HepG2 (cell line): ENCODE data around the gene ESAM. TPM values are rescaled to one million over a fixed set of nuclear protein-coding genes. Genes with fewer than 3 reads are reported as not detected.

Experiments
- CREM ChIP-seq, 2 experiments: sonication (generic) in 1 of 2; formaldehyde crosslinking in 1 of 2; IDR thresholded peaks; 2 replicates each; pipeline versions ENCODE4 v1.4.0 to v1.6.1; 2016 to 2020; ENCODE audit warnings: antibody characterized with exemption in 1 of 2, mild to moderate bottlenecking in 1 of 2, missing genetic modification reagents in 1 of 2
- ESRRA ChIP-seq: sonication (generic); formaldehyde crosslinking; IDR thresholded peaks from 2 replicates; pipeline ENCODE4 v1.5.1; 2020; ENCODE audit warnings: mild to moderate bottlenecking, low read depth, missing genetic modification reagents
- HNRNPL ChIP-seq: fragments of 200-400 bp; formaldehyde crosslinking; IDR thresholded peaks from 2 replicates; pipeline ENCODE4 v1.6.1; 2017; ENCODE audit warnings: mild to moderate bottlenecking, low read depth, low read length
- HOXD1 ChIP-seq: sonication (generic); formaldehyde crosslinking; IDR thresholded peaks from 2 replicates; pipeline ENCODE4 v1.5.0; 2020; ENCODE audit warnings: missing genetic modification reagents
- KAT8 ChIP-seq: IDR thresholded peaks from 2 replicates; pipeline ENCODE4 v1.6.1; 2016; ENCODE audit warnings: missing genetic modification reagents, missing compliant biosample characterization
- MTA3 ChIP-seq: sonication (generic); formaldehyde crosslinking; IDR thresholded peaks from 2 replicates; pipeline ENCODE4 v1.4.0; 2020; ENCODE audit warnings: missing genetic modification reagents
- PHF21A ChIP-seq: sonication (generic); formaldehyde crosslinking; IDR thresholded peaks from 2 replicates; pipeline ENCODE4 v1.5.0; 2020; ENCODE audit warnings: mild to moderate bottlenecking, missing genetic modification reagents
- PHF8 ChIP-seq: sonication (generic); formaldehyde crosslinking; IDR thresholded peaks from 2 replicates; pipeline ENCODE4 v1.5.0; 2020; ENCODE audit warnings: missing genetic modification reagents
- SETDB1 ChIP-seq: sonication (generic); formaldehyde crosslinking; IDR thresholded peaks from 2 replicates; pipeline ENCODE4 v1.5.1; 2020; ENCODE audit warnings: missing genetic modification reagents, mild to moderate bottlenecking, borderline replicate concordance
- ZEB1 ChIP-seq: IDR thresholded peaks from 2 replicates; pipeline ENCODE4 v1.6.1; 2012; ENCODE audit warnings: mild to moderate bottlenecking, low read depth, inconsistent platforms; ENCODE audit not compliant: insufficient replicate concordance
- ZFP90 ChIP-seq: sonication (generic); formaldehyde crosslinking; IDR thresholded peaks from 2 replicates; pipeline ENCODE4 v1.8.0; 2022; ENCODE audit warnings: missing genetic modification reagents, mild to moderate bottlenecking, inconsistent platforms, borderline replicate concordance
- ZFX ChIP-seq: sonication (generic); formaldehyde crosslinking; IDR thresholded peaks from 2 replicates; pipeline ENCODE4 v1.4.0; 2020; ENCODE audit warnings: mild to moderate bottlenecking, low read depth, missing genetic modification reagents, moderate library complexity
- ZFY ChIP-seq: sonication (generic); formaldehyde crosslinking; IDR thresholded peaks from 2 replicates; pipeline ENCODE4 v1.4.0; 2020; ENCODE audit warnings: missing genetic modification reagents
- ZMYM4 ChIP-seq: sonication (generic); formaldehyde crosslinking; IDR thresholded peaks from 2 replicates; pipeline ENCODE4 v1.8.1; 2023; ENCODE audit warnings: mild to moderate bottlenecking, missing genetic modification reagents
- ZNF263 ChIP-seq: sonication (generic); formaldehyde crosslinking; IDR thresholded peaks from 2 replicates; pipeline ENCODE4 v1.4.0; 2020; ENCODE audit warnings: missing genetic modification reagents
- ZNF549 ChIP-seq: sonication (generic); formaldehyde crosslinking; IDR thresholded peaks from 2 replicates; pipeline ENCODE4 v1.5.0; 2020; ENCODE audit warnings: missing genetic modification reagents
- ZNF773 ChIP-seq: sonication (generic); formaldehyde crosslinking; IDR thresholded peaks from 2 replicates; pipeline ENCODE4 v1.4.0; 2020; ENCODE audit warnings: missing genetic modification reagents, borderline replicate concordance
- ZNF850 ChIP-seq: sonication (generic); formaldehyde crosslinking; conservative IDR thresholded peaks from 2 replicates; pipeline ENCODE4 v1.9.0; 2021; ENCODE audit warnings: mild to moderate bottlenecking, missing genetic modification reagents
- polyA plus RNA-seq, 8 experiments: library from polyadenylated mRNA; depleted of rRNA in 3 of 8; stranded (reverse) in 7 of 8; unstranded in 1 of 8; fragments of >200 nt; fragmentation: Illumina TruSeq in 4 of 8; extraction: Trizol in 4 of 8; gene quantifications; 2 replicates each; pipeline versions ENCODE4 v1.2.1 to v1.2.3, GENCODE V29; 2011 to 2016; ENCODE audit warnings: low read depth in 4 of 8, missing spikeins in 1 of 8, mixed read lengths in 1 of 8; ENCODE audit not compliant: insufficient read depth in 1 of 8
- total RNA-seq, 5 experiments: library from RNA; depleted of rRNA; stranded (reverse); fragments of >200 nt; fragmentation: Illumina TruSeq; extraction: Trizol; gene quantifications; 2 replicates each; pipeline ENCODE4 v1.2.3, GENCODE V29; 2016; ENCODE audit warnings: low read depth in 1 of 5
- TF ChIP-seq, protein P1 (sequence below): IDR thresholded peaks from 2 replicates; pipeline ENCODE4 v1.6.1; 2016; ENCODE audit warnings: mild to moderate bottlenecking
- TF ChIP-seq, protein P2 (sequence below): sonication (generic); formaldehyde crosslinking; IDR thresholded peaks from 2 replicates; pipeline ENCODE4 v1.5.1; 2020; ENCODE audit warnings: mild to moderate bottlenecking, moderate library complexity, missing genetic modification reagents
- TF ChIP-seq, protein P3 (sequence below): sonication (generic); formaldehyde crosslinking; IDR thresholded peaks from 2 replicates; pipeline ENCODE4 v1.8.0; 2022; ENCODE audit warnings: missing genetic modification reagents, mild to moderate bottlenecking, moderate library complexity, borderline replicate concordance
- TF ChIP-seq, protein P4 (sequence below): sonication (generic); formaldehyde crosslinking; IDR thresholded peaks from 2 replicates; pipeline ENCODE4 v1.4.0; 2020; ENCODE audit warnings: missing genetic modification reagents, borderline replicate concordance

ESAM gene
- total and polyA plus RNA-seq, 2 of the 13 experiments (the other 11 are each of a cell fraction or from before 2014, with no cell fraction given), result 1.2 to 6.8 TPM

DNA sequence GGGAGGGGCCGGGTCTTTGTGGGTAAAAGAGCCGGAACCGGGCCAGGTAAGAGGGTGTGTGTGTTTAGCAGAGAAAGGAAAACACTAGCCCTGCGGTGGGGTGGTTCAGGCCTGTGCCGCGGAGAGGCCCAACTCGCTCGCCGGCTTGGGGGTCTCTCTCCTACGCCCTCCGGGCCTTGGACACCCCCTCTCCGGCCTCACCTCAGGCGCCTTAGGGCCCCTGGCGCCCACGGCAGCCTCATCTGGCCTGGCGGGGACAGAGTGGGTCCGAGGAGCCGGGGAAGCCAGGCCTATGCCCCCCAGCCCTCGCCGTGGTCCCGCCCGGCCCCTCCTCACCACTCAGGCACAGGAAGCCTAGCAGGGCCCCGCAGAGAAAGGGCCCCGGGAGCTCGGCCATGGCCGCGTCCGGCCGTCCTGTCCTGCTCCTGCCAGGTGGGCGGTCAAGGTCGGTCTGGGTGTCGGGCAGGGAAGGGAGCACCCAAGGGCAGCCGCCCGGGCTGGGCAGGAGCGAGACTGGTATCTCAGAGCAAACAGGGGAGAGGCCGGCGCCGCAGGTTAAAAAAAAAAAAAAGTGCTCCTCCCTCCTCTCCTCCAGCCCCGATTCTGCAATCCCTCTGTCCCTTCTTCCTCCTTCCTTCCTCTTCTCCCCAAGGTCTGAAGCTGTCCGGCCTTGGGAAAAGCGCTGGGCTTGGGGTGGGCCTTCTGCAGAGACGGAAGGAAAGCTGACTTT lies 10.2 kb downstream of the ESAM start, which contains the start of gene VSIG2 (continued):
- no peak for TF ChIP-seq HOXD1 (CRISPR knock-in tag)
- TF ChIP-seq, protein P1, sequence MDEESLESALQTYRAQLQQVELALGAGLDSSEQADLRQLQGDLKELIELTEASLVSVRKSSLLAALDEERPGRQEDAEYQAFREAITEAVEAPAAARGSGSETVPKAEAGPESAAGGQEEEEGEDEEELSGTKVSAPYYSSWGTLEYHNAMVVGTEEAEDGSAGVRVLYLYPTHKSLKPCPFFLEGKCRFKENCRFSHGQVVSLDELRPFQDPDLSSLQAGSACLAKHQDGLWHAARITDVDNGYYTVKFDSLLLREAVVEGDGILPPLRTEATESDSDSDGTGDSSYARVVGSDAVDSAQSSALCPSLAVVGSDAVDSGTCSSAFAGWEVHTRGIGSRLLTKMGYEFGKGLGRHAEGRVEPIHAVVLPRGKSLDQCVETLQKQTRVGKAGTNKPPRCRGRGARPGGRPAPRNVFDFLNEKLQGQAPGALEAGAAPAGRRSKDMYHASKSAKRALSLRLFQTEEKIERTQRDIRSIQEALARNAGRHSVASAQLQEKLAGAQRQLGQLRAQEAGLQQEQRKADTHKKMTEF (CRISPR knock-in tag), result peak; percentile 58; the same call in 1 of the 2 replicates
- no peak for TF ChIP-seq MTA3 (CRISPR knock-in tag)
- TF ChIP-seq ZNF263 (CRISPR knock-in tag), result peak; percentile 87
- TF ChIP-seq, protein P2, sequence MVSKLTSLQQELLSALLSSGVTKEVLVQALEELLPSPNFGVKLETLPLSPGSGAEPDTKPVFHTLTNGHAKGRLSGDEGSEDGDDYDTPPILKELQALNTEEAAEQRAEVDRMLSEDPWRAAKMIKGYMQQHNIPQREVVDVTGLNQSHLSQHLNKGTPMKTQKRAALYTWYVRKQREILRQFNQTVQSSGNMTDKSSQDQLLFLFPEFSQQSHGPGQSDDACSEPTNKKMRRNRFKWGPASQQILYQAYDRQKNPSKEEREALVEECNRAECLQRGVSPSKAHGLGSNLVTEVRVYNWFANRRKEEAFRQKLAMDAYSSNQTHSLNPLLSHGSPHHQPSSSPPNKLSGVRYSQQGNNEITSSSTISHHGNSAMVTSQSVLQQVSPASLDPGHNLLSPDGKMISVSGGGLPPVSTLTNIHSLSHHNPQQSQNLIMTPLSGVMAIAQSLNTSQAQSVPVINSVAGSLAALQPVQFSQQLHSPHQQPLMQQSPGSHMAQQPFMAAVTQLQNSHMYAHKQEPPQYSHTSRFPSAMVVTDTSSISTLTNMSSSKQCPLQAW (CRISPR knock-in tag), result no peak
- peak; percentile 64; the same call in 1 of the 2 replicates for TF ChIP-seq HNRNPL
- TF ChIP-seq SETDB1 (CRISPR knock-in tag), result no peak
- peak; percentile 46 for TF ChIP-seq ZFX (CRISPR knock-in tag)
- TF ChIP-seq, protein P3, sequence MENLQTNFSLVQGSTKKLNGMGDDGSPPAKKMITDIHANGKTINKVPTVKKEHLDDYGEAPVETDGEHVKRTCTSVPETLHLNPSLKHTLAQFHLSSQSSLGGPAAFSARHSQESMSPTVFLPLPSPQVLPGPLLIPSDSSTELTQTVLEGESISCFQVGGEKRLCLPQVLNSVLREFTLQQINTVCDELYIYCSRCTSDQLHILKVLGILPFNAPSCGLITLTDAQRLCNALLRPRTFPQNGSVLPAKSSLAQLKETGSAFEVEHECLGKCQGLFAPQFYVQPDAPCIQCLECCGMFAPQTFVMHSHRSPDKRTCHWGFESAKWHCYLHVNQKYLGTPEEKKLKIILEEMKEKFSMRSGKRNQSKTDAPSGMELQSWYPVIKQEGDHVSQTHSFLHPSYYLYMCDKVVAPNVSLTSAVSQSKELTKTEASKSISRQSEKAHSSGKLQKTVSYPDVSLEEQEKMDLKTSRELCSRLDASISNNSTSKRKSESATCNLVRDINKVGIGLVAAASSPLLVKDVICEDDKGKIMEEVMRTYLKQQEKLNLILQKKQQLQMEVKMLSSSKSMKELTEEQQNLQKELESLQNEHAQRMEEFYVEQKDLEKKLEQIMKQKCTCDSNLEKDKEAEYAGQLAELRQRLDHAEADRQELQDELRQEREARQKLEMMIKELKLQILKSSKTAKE (CRISPR knock-in tag), result 0 out of 2 replicates have a peak, but pooled peaks have one; percentile 63
- TF ChIP-seq ZNF773, result no peak
- no peak for TF ChIP-seq ZNF549 (CRISPR knock-in tag)
- TF ChIP-seq ESRRA (CRISPR knock-in tag), result no peak
- TF ChIP-seq PHF21A, result 0 out of 2 replicates have a peak, but pooled peaks have one; percentile 21
- peak; percentile 38; the same call in 1 of the 2 replicates for TF ChIP-seq ZFY
- TF ChIP-seq ZEB1, result no peak
- peak; percentile 56; the same call in 1 of the 2 replicates for TF ChIP-seq PHF8 (CRISPR knock-in tag)
- TF ChIP-seq ZFP90, result 0 out of 2 replicates have a peak, but pooled peaks have one; percentile 30
- 0 out of 2 replicates have a peak, but pooled peaks have one; percentile 22 for TF ChIP-seq KAT8 (CRISPR knock-in tag)
- no peak for TF ChIP-seq CREM (IDR thresholded peaks at IDR 0.05)
- no peak for TF ChIP-seq CREM (CRISPR knock-in tag; IDR thresholded peaks at IDR 0.05)
- no peak for TF ChIP-seq ZMYM4
- no peak for TF ChIP-seq ZNF850 (CRISPR knock-in tag)
- TF ChIP-seq, protein P4, sequence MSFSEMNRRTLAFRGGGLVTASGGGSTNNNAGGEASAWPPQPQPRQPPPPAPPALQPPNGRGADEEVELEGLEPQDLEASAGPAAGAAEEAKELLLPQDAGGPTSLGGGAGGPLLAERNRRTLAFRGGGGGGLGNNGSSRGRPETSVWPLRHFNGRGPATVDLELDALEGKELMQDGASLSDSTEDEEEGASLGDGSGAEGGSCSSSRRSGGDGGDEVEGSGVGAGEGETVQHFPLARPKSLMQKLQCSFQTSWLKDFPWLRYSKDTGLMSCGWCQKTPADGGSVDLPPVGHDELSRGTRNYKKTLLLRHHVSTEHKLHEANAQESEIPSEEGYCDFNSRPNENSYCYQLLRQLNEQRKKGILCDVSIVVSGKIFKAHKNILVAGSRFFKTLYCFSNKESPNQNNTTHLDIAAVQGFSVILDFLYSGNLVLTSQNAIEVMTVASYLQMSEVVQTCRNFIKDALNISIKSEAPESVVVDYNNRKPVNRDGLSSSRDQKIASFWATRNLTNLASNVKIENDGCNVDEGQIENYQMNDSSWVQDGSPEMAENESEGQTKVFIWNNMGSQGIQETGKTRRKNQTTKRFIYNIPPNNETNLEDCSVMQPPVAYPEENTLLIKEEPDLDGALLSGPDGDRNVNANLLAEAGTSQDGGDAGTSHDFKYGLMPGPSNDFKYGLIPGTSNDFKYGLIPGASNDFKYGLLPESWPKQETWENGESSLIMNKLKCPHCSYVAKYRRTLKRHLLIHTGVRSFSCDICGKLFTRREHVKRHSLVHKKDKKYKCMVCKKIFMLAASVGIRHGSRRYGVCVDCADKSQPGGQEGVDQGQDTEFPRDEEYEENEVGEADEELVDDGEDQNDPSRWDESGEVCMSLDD, result no peak
